Iris pigment epithelial cell (primary cell): ENCODE results near the gene ACOT4.
"Not testable (repeated sequence)": the region's sequence is repeated elsewhere in the genome, so short reads cannot be mapped to it uniquely, and the experiment has no call there.

Source experiments
- DNase-seq: peaks from one replicate; pipeline ENCODE4 v3.0.0-alpha.2; 2011; ENCODE audit warnings: low read depth

ACOT4 gene, protein sequence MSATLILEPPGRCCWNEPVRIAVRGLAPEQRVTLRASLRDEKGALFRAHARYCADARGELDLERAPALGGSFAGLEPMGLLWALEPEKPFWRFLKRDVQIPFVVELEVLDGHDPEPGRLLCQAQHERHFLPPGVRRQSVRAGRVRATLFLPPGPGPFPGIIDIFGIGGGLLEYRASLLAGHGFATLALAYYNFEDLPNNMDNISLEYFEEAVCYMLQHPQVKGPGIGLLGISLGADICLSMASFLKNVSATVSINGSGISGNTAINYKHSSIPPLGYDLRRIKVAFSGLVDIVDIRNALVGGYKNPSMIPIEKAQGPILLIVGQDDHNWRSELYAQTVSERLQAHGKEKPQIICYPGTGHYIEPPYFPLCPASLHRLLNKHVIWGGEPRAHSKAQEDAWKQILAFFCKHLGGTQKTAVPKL

DNA sequence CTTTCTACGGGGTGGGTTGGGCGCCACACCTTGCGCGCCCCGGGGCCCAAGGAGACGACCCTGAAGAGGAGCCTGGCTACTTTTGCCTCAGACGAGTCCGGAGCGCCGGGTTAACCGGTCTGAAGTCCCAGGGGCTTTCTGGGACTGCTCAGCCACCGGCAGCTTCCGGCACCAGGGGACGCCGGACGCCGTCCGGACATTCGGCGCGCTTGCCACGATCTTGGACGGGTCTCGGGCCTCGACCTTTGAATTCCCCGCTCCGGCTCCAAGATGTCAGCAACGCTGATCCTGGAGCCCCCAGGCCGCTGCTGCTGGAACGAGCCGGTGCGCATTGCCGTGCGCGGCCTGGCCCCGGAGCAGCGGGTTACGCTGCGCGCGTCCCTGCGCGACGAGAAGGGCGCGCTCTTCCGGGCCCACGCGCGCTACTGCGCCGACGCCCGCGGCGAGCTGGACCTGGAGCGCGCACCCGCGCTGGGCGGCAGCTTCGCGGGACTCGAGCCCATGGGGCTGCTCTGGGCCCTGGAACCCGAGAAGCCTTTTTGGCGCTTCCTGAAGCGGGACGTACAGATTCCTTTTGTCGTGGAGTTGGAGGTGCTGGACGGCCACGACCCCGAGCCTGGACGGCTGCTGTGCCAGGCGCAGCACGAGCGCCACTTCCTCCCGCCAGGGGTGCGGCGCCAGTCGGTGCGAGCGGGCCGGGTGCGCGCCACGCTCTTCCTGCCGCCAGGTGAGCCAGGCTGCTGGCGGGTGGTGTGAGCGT, at the start of gene ACOT4:
TSS of gene ACOT4 (plus strand) at position 184 of the 760 bp plus-strand sequence. CDS start at position 271, 87 bp downstream.
- peak; percentile 48 for DNase-seq

DNA sequence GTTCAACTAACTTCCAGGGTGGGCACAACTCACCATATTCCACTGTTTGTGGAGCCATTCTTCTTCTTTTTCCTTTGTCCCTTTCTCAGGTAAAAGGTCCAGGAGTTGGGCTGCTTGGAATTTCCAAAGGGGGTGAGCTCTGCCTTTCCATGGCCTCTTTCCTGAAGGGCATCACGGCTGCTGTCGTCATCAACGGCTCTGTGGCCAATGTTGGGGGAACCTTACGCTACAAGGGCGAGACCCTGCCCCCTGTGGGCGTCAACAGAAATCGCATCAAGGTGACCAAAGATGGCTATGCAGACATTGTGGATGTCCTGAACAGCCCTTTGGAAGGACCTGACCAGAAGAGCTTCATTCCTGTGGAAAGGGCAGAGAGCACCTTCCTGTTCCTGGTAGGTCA, 48.7 kb upstream of the ACOT4 start:
- not testable (repeated sequence) for DNase-seq

DNA sequence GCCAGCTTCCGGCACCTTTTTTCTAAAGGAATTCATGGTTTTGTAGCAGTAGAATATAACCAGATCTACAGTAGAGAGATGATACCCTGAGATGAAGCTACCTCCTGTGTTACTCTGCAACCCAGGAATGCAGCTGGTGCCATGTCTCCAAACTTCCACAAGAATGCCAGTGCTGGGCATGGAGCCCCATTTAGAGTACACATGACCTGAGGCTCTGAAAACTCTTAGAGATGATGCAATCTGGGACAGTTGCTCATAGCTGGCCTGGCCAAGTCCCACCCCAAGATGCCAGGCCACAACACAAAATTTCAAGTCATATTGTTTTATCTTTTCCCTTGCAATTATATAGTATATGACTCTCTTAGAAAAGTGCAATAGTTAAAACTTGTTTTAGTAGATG, 46.3 kb upstream of the ACOT4 start:
- DNase-seq: not testable (repeated sequence)

DNA sequence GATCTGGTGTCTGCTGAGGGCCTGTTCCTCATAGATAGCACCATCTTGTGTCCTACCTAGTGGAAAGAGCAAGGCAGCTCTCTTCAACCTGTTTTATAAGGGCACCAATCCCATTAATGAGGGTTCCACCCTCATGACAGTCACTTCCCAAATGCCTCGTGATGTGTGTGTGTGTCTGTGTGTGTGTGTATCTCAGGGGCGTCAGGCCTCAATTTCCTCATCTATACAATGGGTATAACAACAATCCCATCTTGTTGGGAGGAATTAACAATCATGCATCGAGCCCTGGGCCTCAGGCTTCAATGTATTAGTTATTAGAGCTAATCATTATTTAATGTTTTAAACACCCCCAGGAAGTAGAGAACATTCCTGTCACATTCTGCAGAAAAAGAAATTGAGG, 42.6 kb upstream of the ACOT4 start:
- DNase-seq: not testable (repeated sequence)

DNA sequence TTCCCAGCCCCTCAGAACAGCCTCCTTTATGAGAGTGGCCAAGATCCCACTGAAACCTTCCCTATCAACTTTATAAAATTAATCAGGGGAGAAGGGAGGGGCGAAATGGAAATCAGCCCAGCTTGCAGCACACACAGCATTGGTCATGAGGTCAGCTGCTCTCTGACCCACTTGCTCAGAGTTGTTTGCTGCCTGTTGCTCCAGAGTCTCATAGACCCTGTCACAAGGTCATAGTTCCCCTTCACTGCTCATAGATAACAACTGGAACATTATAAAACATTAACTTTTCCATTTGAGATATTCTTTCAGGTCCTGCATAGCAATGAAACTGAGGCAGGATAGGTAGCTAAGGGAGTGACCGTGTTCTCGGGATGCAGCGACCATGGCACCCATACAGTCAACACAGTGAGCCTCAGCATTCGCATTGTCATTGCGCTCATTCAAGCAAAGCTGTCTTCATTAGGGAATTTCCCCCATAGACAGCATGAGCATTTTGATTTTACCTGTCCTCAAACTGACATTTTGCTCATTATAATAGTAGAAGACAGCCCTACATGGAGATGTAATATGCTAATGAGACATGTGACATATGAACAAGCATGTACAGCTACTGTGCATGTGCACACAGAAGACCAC, 41.7 kb upstream of the ACOT4 start:
- DNase-seq: not testable (repeated sequence)

DNA sequence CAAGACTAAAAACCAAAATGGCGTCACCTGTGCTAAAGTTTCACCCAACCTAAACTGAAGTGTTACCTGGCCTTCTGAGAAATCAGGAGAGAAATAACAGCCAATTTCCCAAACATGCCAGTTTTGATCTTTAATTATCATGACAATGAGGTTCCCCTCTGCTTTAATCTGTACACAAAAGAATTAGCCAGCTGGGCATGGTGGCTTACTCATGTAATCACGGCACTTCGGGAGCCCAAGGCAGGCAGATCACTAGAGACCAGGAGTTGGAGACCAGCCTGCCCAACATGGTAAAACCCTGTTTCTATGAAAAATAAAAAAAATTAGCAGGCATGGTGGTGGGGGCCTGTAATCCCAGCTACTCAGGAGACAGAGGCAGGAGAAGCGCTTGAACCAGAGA, 37.8 kb upstream of the ACOT4 start:
- no peak for DNase-seq

DNA sequence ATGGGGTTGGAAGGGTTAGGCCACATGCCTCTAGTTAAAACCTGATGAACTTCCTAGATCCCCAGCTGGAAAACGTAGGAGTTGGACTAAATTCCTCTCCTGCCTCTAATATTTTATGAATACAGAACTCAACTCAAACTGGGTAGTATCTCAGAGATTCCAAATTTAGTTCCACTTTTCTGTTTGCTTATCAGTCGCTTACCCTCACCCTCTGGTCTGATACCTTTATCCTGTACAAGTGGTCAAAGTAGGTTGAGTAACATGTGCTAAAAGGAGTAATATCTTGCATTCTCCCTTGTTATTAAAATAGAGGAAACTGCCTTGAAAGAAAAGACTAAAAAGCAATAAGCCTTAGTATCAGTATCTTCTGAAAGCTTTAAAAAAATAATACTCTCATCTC, 34.5 kb upstream of the ACOT4 start:
- not testable (repeated sequence) for DNase-seq

DNA sequence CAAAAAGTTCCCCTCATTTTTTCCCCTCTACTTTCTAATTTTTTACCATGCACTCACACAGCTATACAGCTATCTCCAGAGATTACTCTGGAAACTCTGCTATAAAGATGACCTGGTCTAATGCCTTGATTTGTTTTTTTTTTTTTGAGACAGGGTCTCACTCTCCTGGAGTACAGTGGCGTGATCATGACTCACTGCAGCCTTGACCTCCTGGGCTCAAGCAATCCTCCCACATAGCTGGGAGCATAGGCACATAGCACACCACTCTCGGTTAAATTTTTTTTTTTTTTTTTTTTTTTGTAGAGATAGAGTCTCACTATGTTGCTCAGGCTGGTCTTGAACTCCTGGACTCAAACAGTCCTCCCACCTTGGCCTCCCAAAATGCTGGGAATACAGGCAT, 33.4 kb upstream of the ACOT4 start:
- DNase-seq: not testable (repeated sequence)

DNA sequence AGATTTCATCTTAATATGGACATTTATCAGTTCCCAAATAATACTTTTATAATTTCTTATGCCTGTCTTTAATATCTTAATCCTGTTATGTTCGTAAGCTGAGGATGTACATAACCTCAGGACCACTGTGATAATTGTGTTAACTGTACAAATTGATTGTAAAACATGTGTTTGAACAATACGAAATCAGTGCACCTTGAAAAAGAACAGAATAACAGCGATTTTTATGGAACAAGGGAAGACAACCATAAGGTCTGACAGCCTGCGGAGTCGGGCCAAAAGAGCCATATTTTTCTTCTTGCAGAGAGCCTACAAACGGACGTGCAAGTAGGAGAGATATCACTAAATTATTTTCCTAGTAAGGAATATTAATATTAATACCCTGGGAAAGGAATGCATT, 29.4 kb upstream of the ACOT4 start:
- not testable (repeated sequence) for DNase-seq

DNA sequence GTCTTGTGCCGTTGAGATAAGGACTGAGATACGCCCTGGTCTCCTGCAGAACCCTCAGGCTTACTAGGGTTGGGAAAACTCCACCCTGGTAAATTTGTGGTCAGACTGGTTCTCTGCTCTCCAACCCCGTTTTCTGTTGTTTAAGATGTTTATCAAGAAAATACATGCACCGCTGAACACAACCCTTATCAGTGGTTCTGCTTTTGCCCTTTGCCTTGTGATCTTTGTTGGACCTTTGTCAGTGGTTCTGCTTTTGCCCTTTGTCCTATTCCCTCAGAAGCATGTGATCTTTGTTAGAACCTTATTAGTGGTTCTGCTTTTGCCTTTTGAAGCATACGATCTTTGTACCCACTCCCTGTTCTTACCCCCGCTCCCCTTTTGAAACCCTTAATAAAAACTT, 29.0 kb upstream of the ACOT4 start:
- not testable (repeated sequence) for DNase-seq

DNA sequence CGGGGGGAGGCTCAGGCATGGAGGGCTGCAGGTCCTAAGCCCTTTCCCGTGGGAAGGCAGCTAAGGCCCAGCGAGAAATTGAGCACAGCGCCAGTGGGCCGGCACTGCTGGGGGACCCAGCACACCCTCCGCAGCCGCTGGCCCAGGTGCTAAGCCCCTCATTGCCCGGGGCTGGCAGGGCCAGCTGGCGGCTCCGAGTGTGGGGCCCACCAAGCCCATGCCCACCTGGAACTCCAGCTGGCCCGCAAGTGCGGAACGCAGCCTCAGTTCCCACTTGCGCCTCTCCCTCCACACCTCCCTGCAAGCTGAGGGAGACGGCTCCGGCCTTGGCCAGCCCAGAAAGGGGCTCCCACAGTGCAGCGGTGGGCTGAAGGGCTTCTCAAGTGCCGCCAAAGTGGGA, 25.2 kb upstream of the ACOT4 start:
- DNase-seq: not testable (repeated sequence)

DNA sequence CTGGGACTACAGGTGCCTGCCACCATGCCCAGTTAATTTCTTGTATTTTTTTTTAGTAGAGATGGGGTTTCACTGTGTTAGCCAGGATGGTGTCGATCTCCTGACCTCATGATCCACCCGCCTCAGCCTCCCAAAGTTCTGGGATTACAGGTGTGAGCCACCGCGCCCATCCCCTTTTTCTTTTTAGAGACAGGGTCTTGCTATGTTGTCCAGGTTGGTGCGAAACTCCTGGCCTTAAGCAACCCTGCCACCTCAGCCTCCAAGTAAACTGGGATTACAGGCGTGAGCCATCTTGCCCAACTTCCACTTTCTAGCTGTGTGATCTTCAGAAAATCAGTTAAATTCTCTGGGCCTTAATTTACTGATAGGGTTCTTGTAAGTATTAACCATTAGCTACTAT, 24.7 kb upstream of the ACOT4 start:
- DNase-seq: not testable (repeated sequence)

DNA sequence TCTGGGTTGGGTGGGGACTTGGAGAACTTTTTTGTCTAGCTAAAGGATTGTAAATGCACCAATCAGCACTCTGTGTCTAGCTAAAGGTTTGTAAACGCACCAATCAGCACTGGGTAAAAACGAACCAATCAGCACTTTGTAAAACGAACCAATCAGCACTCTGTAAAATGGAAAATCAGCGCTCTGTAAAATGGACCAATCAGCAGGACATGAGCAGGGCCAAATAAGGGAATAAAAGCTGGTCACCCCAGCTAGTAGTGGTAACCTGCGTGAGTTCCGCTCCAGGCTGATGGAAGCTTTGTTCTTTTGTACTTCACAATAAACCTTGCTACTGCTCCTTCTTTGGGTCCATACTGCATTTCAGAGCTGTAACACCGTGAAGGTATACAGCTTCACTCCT, 24.3 kb upstream of the ACOT4 start:
- no peak for DNase-seq

DNA sequence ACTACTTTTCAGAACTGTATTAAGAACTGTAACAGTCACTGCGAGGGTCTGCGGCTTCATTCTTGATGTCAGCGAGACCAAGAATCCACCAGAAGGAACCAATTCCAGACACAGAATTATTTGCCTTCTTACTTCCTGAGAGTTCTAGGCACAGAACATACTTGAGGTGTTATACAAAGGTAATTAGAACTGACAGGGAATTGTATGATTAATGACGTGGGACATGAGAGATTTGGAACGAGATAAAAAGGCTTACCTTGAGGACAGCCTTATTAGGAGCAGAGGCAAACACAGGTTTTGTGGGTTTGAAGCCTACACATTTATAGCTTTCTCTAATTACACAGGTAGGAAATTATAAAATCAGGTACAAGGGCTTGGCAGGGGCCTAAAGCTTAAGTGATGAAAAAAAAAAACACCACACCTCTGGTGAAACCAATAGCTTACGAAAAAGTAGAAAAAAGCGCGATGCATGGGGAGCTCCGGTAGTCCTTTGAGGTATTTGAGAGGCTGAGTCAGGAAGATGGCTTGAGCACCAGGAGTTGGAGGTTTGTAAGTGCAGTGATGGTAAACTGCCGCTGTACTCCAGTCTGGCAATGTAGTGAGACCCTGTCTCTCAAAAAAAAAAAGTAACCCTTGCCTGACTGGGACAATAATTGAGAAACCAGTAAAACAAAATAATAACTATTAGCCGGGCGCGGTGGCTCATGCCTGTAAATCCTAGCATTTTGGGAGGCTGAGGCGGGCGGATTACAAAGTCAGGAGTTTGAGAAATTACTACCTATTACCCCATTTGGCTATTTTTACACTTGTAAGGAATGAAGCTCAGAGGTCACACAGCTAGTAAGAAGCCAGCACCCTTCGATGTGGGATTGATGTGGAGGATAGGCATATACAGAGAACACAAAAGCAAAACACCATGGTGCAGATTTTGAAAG, 23.5 kb upstream of the ACOT4 start:
- DNase-seq: peak; percentile 52

DNA sequence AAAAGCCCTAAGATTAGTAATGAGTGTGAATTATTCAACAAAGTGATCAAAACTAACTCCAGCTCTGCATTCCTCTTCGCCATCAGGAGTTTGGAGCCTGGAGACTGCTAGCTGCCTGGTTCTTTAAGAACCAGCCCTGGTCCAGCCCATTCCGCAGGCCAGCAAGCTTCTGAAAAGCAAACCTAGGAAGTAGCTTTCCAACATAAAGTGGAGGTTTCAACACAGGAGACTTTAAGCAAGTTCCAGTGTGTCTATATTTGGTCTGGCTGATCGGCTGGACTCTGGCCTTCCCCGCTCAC, 22.8 kb upstream of the ACOT4 start:
- DNase-seq: not testable (repeated sequence)

DNA sequence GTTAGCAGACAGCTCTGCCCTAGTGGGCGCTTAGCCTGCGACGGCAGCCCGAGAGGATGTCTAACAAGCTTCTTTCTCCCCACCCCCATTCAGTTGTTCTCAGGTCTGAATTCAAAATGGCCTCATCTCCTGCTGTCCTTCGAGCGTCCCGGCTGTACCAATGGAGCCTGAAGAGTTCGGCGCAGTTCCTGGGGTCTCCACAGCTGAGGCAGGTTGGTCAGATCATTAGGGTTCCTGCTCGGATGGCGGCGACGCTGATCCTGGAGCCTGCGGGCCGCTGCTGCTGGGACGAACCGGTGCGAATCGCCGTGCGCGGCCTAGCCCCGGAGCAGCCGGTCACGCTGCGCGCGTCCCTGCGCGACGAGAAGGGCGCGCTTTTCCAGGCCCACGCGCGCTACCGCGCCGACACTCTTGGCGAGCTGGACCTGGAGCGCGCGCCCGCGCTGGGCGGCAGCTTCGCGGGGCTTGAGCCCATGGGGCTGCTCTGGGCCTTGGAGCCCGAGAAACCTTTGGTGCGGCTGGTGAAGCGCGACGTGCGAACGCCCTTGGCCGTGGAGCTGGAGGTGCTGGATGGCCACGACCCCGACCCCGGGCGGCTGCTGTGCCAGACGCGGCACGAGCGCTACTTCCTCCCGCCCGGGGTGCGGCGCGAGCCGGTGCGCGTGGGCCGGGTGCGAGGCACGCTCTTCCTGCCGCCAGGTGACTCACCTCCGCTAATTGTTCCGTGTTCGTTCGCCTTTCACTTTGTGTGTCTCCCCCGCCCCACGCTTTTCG, 22.3 kb upstream of the ACOT4 start, which contains the start of gene ACOT2:
TSS of gene ACOT2 (plus strand) at position 29 of the 774 bp plus-strand sequence. CDS start at position 57, 28 bp downstream.
- DNase-seq: peak; percentile 94

DNA sequence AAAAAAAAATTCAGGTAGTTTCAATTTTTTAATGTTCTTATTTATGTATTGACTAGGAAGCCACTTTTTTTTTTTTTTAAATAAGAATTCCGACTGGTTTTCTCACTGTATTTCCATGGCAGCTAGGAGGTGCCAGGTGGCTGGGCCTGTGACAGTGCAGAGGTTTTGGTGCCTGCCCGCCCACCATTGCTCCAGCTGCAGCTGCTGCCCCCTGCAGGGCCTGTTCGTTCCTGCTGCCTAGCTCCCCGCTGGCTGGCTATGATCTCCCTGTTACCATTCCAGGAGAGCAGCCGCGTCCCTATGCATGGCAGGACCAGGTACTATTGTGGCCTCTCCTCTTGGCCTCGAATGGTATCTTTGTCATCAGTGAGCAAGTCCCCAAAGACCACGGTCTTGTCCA, 20.8 kb upstream of the ACOT4 start:
- DNase-seq: peak; percentile 21

DNA sequence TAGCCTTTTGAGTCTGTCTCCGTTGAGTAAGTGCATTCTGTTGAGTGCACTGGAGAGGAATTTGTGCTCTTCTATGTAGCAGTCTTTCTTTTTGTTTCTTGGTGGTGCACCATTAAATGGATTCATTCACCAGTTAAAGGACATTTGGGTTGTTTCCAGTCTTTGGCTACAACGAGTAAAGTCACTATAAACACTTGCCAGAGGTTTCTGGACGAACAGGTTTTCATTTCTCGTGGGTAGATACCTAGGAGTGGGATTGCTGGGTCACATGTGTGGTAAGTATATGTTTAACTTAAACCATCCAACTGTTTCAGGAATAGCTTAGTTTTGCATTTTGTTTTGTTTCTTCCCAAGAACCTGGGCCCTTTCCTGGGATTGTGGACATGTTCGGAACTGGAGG, 18.6 kb upstream of the ACOT4 start:
- not testable (repeated sequence) for DNase-seq

DNA sequence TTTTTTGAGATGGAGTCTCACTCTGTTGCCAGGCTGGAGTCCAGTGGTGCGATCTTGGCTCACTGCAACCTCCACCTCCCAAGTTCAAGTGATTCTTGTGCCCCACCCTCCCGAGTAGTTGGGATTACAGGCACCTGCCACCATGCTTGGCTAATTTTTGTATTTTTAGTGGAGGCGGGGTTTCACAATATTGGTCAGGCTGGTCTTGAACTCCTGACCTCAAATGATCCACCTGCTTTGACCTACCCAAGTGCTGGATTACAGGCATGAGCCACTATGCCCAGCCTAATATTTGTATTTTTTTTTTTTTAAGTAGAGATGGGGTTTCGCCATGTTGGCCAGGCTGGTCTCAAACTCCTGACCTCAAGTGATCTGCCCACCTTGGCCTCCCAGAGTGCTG, 17.9 kb upstream of the ACOT4 start:
- DNase-seq: not testable (repeated sequence)

DNA sequence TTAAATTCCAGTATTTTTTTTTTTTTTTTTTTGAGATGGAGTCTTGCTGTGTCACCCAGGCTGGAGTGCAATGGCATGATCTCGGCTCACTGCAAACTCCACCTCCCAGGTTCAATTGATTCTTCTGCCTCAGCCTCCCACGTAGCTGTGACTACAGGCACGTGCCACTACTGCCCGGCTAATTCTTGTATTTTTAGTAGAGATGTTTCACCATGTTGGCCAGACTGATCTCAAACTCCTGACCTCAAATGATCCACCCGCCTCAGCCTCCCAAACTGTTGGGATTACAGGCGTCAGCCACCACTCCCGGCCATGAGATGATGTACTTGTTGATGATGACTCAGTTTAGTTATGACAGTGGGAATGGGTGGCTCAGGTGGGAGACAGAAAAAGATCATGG, 17.4 kb upstream of the ACOT4 start:
- not testable (repeated sequence) for DNase-seq

DNA sequence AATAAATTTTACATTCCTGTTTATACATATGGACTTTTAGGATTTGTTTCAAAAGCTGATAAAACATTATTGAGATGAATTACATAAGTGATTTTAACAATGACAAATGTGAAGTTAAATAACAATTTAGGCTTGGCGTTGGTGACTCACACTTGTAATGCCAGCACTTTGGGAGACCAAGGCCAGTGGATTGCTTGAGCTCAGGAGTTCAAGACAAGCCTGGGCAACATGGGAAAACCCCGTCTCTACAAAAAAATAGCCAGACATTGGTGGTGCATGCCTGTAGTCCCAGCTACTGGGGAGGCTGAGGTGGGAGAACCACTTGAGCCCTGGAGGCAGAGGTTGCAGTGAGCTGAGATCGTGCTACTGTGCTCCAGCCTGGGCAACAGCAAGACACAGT, 15.3 kb upstream of the ACOT4 start:
- DNase-seq: peak; percentile 41
